Measurements from ENCODE around the gene EPHB2. TPM values are rescaled to one million over a fixed set of nuclear protein-coding genes. Genes with fewer than 3 reads are reported as not detected.

The EPHB2 gene
- total RNA-seq, 2 experiments from 2014 or later: not detected

DNA sequence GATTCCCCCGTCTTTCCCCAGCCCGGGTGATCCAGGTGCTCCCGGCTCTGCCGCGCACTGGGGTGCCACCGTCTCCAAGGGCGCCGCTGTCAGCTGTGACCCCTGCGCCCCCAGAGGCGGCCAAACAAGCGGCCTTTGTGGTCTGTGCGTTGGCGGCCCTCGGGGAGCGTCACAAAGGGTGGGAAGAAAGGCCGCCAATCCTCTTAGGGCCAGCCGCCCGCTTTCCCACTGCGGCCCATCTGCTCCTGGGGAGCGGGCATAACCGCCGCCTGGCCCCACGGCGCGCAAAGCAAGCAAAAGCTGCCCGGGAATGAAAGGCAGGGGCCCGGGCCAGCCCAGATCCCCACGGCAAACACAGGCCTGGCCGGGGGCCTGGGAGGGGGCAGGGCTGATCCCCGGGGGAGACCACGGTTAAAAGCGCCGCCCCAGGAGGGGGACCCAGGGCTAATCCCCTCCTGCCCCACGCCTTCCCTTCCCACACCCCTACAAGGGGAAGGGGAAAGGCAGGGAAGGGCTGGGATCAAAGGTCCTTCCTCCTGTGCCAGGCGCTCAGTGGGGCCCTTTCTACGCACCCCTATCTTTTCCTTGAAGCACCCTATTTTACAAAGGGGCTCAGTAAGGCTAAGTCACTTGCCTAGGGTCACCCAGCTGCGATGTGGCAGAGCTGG, 33.6 kb upstream of the EPHB2 start:
- Mint-ChIP-seq H3K27ac (no peak overlapping the region), H3K27me3 (ENCODE audit: low read depth) (peaks cover 24% of the 10 kb centered on the region), H3K36me3 (ENCODE audit: low read depth) (no peaks in the 10 kb centered on the region), H3K9me3 (no peaks in the 10 kb centered on the region), H3K4me1 (ENCODE audit: low read depth) (no peaks in the 10 kb centered on the region), H3K4me3 (no peak overlapping the region)
- CTCF ChIA-PET: no interaction called here
- intact Hi-C loops (cut with micrococcal nuclease): no loop called here
- no peak for DNase-seq

GRCh38 chr1:22677931-22678896, 32.4 kb upstream of the EPHB2 start:
- Mint-ChIP-seq H3K36me3 (ENCODE audit: low read depth) (no peaks in the 10 kb centered on the region), H3K27me3 (ENCODE audit: low read depth) (peaks cover 13% of the 10 kb centered on the region), H3K9me3 (no peaks in the 10 kb centered on the region), H3K4me1 (ENCODE audit: low read depth) (no peaks in the 10 kb centered on the region), H3K4me3 (no peak overlapping the region), H3K27ac (no peak overlapping the region)
- DNase-seq: no peak
- intact Hi-C loops (cut with micrococcal nuclease): no loop called here
- CTCF ChIA-PET: interaction anchor here (0.6 kb wide), 2 partner anchors 262 to 358 kb away, joined by 3 read pairs; no protein-coding TSS in a partner anchor

GRCh38 chr1:22680726-22681125, 29.9 kb upstream of the EPHB2 start:
- Mint-ChIP-seq H3K4me3 (no peak overlapping the region), H3K27me3 (ENCODE audit: low read depth) (peaks cover 4% of the 10 kb centered on the region), H3K4me1 (ENCODE audit: low read depth) (no peaks in the 10 kb centered on the region), H3K9me3 (no peaks in the 10 kb centered on the region), H3K36me3 (ENCODE audit: low read depth) (no peaks in the 10 kb centered on the region), H3K27ac (no peak overlapping the region)
- CTCF ChIA-PET: no interaction called here
- intact Hi-C loops (cut with micrococcal nuclease): no loop called here
- no peak for DNase-seq

GRCh38 chr1:22681556-22682276, 28.9 kb upstream of the EPHB2 start:
- H3K36me3 Mint-ChIP-seq (ENCODE audit: low read depth): no peaks in the 10 kb centered on the region
- intact Hi-C loops (cut with micrococcal nuclease): no loop called here
- peaks cover 7% of the 10 kb centered on the region for H3K27me3 Mint-ChIP-seq (ENCODE audit: low read depth)
- H3K4me3 Mint-ChIP-seq: no peak overlapping the region
- DNase-seq: no peak
- H3K4me1 Mint-ChIP-seq (ENCODE audit: low read depth): no peaks in the 10 kb centered on the region
- no peak overlapping the region for H3K27ac Mint-ChIP-seq
- H3K9me3 Mint-ChIP-seq: no peaks in the 10 kb centered on the region
- CTCF ChIA-PET: no interaction called here

DNA sequence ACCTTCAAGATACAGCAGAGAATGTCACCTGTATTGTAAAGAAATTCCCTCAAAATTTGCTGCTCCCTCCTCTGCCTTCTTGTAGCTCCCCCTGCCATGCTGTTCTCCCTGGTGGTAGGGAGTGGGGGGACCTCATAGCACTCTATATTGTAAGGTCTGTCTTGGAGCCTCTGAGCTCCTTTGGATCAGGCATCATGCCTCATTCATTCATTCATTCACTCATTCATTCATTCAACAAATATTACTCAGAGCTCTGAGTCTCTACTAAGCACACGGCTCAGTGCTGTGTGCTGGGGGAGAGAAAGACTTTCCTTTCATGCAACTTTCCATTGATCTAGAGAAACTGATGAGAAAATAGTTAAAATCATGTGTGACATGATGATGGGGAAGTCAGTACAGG, 27.1 kb upstream of the EPHB2 start:
- intact Hi-C loops (cut with micrococcal nuclease): no loop called here
- CTCF ChIA-PET: no interaction called here
- no peak overlapping the region for H3K4me3 Mint-ChIP-seq

GRCh38 chr1:22685591-22686059, 25.0 kb upstream of the EPHB2 start:
- intact Hi-C loops (cut with micrococcal nuclease): no loop called here
- Mint-ChIP-seq H3K27ac (no peak overlapping the region), H3K27me3 (ENCODE audit: low read depth) (peaks cover 5% of the 10 kb centered on the region), H3K4me3 (no peak overlapping the region), H3K9me3 (no peaks in the 10 kb centered on the region), H3K4me1 (ENCODE audit: low read depth) (no peaks in the 10 kb centered on the region), H3K36me3 (ENCODE audit: low read depth) (no peaks in the 10 kb centered on the region)
- CTCF ChIA-PET: no interaction called here
- no peak for DNase-seq

More for the DNA sequence above, 27.1 kb upstream of the EPHB2 start:
- Mint-ChIP-seq H3K4me1 (ENCODE audit: low read depth) (no peaks in the 10 kb centered on the region), H3K27me3 (ENCODE audit: low read depth) (peaks cover 5% of the 10 kb centered on the region), H3K9me3 (no peaks in the 10 kb centered on the region), H3K36me3 (ENCODE audit: low read depth) (no peaks in the 10 kb centered on the region), H3K27ac (no peak overlapping the region)
- DNase-seq: no peak

DNA sequence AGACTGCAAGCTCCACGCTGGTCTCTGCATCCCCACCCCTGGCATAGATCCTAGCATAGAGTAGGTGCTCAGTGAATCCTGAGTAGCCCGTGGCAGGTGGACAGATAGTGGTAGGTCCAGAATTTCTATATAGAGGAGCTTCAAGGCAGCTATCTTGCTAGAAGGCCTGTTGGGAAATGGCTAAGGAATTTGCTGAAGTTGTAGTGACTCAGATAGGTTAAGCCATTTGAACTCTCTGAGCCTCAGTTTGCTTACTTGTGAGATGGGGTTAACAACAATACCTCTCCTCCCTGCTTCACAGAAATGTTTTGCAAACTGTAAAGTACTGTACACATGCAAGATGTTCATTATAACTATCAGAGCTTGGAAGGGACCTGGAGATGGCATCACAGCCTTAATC, 23.4 kb upstream of the EPHB2 start:
- H3K4me1 Mint-ChIP-seq (ENCODE audit: low read depth): no peaks in the 10 kb centered on the region
- no peaks in the 10 kb centered on the region for H3K9me3 Mint-ChIP-seq
- CTCF ChIA-PET: no interaction called here
- H3K27ac Mint-ChIP-seq: no peak overlapping the region
- no peak overlapping the region for H3K4me3 Mint-ChIP-seq
- no peaks in the 10 kb centered on the region for H3K36me3 Mint-ChIP-seq (ENCODE audit: low read depth)
- intact Hi-C loops (cut with micrococcal nuclease): no loop called here
- no peak for DNase-seq
- peaks cover 5% of the 10 kb centered on the region for H3K27me3 Mint-ChIP-seq (ENCODE audit: low read depth)

DNA sequence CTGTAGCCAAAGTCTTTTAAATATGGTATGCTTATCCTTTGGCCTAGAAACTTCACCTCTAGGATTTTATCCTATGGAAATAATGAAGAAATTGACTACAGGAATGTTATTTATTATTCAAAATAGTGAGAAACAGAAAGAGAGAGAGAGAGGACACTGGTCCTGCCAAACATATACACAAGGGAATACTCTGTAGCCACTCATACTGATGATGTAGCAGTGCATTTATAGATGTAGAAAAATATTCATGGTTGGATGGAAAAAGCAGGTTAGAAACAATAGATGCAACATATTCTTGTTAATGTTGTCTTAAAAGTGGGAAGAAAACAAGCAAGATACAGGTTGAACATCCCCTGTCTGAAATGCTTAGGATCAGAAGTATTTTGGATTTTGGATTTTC, 22.2 kb upstream of the EPHB2 start:
- CTCF ChIA-PET: no interaction called here
- Mint-ChIP-seq H3K4me1 (ENCODE audit: low read depth) (no peaks in the 10 kb centered on the region), H3K27ac (no peak overlapping the region), H3K36me3 (ENCODE audit: low read depth) (no peaks in the 10 kb centered on the region), H3K9me3 (no peaks in the 10 kb centered on the region), H3K4me3 (no peak overlapping the region), H3K27me3 (ENCODE audit: low read depth) (peaks cover 5% of the 10 kb centered on the region)
- intact Hi-C loops (cut with micrococcal nuclease): no loop called here
- DNase-seq: no peak

DNA sequence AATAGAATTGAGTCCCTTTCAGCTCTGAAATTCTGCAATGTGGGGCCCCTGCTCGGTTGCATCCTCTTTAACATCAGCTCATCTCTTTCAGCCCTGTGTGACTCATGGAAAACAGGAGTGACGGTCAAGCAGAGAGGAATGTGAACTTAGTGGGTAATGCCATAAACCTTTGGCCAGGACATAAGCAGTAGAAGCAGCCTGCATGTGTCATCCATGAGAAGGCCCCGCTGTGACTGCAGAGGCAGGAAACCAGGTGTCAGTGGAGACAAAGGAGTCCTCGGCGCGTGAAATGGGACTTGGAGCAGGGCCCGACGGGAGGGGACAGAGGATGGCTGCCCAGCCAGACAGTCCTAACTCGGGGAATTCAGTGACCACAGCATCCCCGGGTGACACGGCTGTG, 21.1 kb upstream of the EPHB2 start:
- H3K27me3 Mint-ChIP-seq (ENCODE audit: low read depth): peaks cover 5% of the 10 kb centered on the region
- no peak overlapping the region for H3K4me3 Mint-ChIP-seq
- no peaks in the 10 kb centered on the region for H3K9me3 Mint-ChIP-seq
- DNase-seq: no peak
- no peak overlapping the region for H3K27ac Mint-ChIP-seq
- intact Hi-C loops (cut with micrococcal nuclease): no loop called here
- no peaks in the 10 kb centered on the region for H3K4me1 Mint-ChIP-seq (ENCODE audit: low read depth)
- CTCF ChIA-PET: interaction anchor here (0.7 kb wide), 1 partner anchor 471 kb away, joined by 4 read pairs; no protein-coding TSS in a partner anchor
- H3K36me3 Mint-ChIP-seq (ENCODE audit: low read depth): no peaks in the 10 kb centered on the region

- peaks cover under 1% of the 10 kb centered on the region for H3K27me3 Mint-ChIP-seq (ENCODE audit: low read depth)
- H3K4me3 Mint-ChIP-seq: no peak overlapping the region
- H3K9me3 Mint-ChIP-seq: no peaks in the 10 kb centered on the region
- intact Hi-C loops (cut with micrococcal nuclease): no loop called here
- H3K27ac Mint-ChIP-seq: no peak overlapping the region
- H3K4me1 Mint-ChIP-seq (ENCODE audit: low read depth): no peaks in the 10 kb centered on the region
- CTCF ChIA-PET: no interaction called here
- H3K36me3 Mint-ChIP-seq (ENCODE audit: low read depth): no peaks in the 10 kb centered on the region
- DNase-seq: no peak
Observed at GRCh38 chr1:22691031-22691753, 19.4 kb upstream of the EPHB2 start.

DNA sequence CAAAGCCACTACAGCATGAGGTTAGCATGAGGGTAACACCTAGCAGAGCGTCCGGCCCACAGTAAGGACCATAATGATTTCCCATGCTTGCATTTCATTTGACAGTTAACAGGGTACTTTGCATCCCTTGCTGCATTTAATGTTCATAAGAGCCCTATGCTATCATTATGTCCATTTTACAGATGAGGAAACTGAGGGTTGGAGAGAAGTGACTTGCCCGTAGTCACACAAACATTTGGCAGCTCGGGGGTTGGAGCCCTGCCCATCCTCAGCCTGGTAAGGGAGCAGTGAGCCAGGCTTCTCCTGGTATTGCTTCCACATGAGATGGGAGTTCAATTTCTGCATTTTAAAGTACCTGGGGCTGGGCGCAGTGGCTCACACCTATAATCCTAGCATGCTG, 16.5 kb upstream of the EPHB2 start:
- Mint-ChIP-seq H3K9me3 (no peaks in the 10 kb centered on the region), H3K36me3 (ENCODE audit: low read depth) (no peaks in the 10 kb centered on the region), H3K4me1 (ENCODE audit: low read depth) (no peaks in the 10 kb centered on the region), H3K27ac (no peak overlapping the region), H3K4me3 (no peak overlapping the region), H3K27me3 (ENCODE audit: low read depth) (peaks cover 2% of the 10 kb centered on the region)
- DNase-seq: no peak
- CTCF ChIA-PET: interaction anchor here (0.6 kb wide), 1 partner anchor 354 kb away, joined by 3 read pairs; no protein-coding TSS in a partner anchor
- intact Hi-C loops (cut with micrococcal nuclease): no loop called here

- CTCF ChIA-PET: no interaction called here
- no peak overlapping the region for H3K4me3 Mint-ChIP-seq
- H3K36me3 Mint-ChIP-seq (ENCODE audit: low read depth): no peaks in the 10 kb centered on the region
- no peaks in the 10 kb centered on the region for H3K4me1 Mint-ChIP-seq (ENCODE audit: low read depth)
- no peak for DNase-seq
- intact Hi-C loops (cut with micrococcal nuclease): no loop called here
- H3K27me3 Mint-ChIP-seq (ENCODE audit: low read depth): peaks cover 2% of the 10 kb centered on the region
- H3K27ac Mint-ChIP-seq: no peak overlapping the region
- no peaks in the 10 kb centered on the region for H3K9me3 Mint-ChIP-seq
Observed at GRCh38 chr1:22696610-22697009, 14.0 kb upstream of the EPHB2 start.

Measured in activated naive CD4-positive, alpha-beta T cell treated with anti-CD3 and anti-CD28 coated beads for 36 hours (primary cell).